ENCODE results near the gene CBARP.

Gene CBARP

GRCh38 chr19:1237754-1238368 is at the start of gene CBARP:
CBARP (minus strand) TSS chr19:1238005; CDS start chr19:1236100, 1,905 bp downstream.
- FAIRE-seq, result no peak

GRCh38 chr19:1286487-1287353 is 48.9 kb upstream of the CBARP start:
- no peak for FAIRE-seq

GRCh38 chr19:1285737-1286360 is 48.0 kb upstream of the CBARP start, which contains the start of gene EFNA2:
EFNA2 (plus strand) TSS chr19:1285873; CDS start chr19:1286169, 296 bp downstream.
- FAIRE-seq, result no peak

GRCh38 chr19:1284979-1285736 is 47.4 kb upstream of the CBARP start:
- no peak for FAIRE-seq

- FAIRE-seq, result no peak
Measured at GRCh38 chr19:1284293-1284978, 46.6 kb upstream of the CBARP start.

- FAIRE-seq, result no peak
Measured at GRCh38 chr19:1283917-1284292, 46.1 kb upstream of the CBARP start.

- no peak for FAIRE-seq
Measured at GRCh38 chr19:1283207-1283916, 45.6 kb upstream of the CBARP start.

- FAIRE-seq, result no peak
Measured at GRCh38 chr19:1282588-1283206, 44.9 kb upstream of the CBARP start.

GRCh38 chr19:1281569-1282287 is 43.9 kb upstream of the CBARP start:
- FAIRE-seq, result no peak

- no peak for FAIRE-seq
Measured at GRCh38 chr19:1280636-1281568, 43.1 kb upstream of the CBARP start.

GRCh38 chr19:1279782-1280341 is 42.1 kb upstream of the CBARP start:
- FAIRE-seq, result no peak

GRCh38 chr19:1278713-1279660 is 41.2 kb upstream of the CBARP start:
- no peak for FAIRE-seq

- no peak for FAIRE-seq
Measured at GRCh38 chr19:1278074-1278473, 40.3 kb upstream of the CBARP start.

- FAIRE-seq, result no peak
Measured at GRCh38 chr19:1277061-1277460, 39.3 kb upstream of the CBARP start.

- FAIRE-seq, result no peak
Measured at GRCh38 chr19:1276628-1277022, 38.8 kb upstream of the CBARP start.

GRCh38 chr19:1275976-1276627 is 38.3 kb upstream of the CBARP start:
- no peak for FAIRE-seq

GRCh38 chr19:1275260-1275975 is 37.6 kb upstream of the CBARP start, which contains the start of gene FAM174C:
FAM174C (plus strand) TSS chr19:1275530; CDS start chr19:1275550, 20 bp downstream.
- no peak for FAIRE-seq
